Measurements from ENCODE around the gene FNIP2.
"Not testable (repeated sequence)": the region's sequence is repeated elsewhere in the genome, so short reads cannot be mapped to it uniquely, and the experiment has no call there.

Gene FNIP2

GRCh38 chr4:158875455-158875854 is 106.6 kb downstream of the FNIP2 start:
- H2AFZ ChIP-seq (ENCODE audit: low read length), result no peak overlapping the region
- H3K4me2 ChIP-seq (ENCODE audit: low read depth, low read length, poor library complexity, severe bottlenecking), result no peak overlapping the region
- no peaks in the 10 kb centered on the region for H3K79me2 ChIP-seq (ENCODE audit: insufficient read depth, low read length)
- peaks cover 21% of the 10 kb centered on the region for H3K4me1 ChIP-seq (ENCODE audit: insufficient read depth, low read length, poor library complexity, severe bottlenecking)
- H3K36me3 ChIP-seq (ENCODE audit: insufficient read depth, low read length), result peaks cover 26% of the 10 kb centered on the region
- TF ChIP-seq CTCF (conservative IDR thresholded peaks at IDR 0.05; ENCODE audit: low read length) (no peak), EZH2phosphoT487 (IDR thresholded peaks at IDR 0.05; ENCODE audit: borderline replicate concordance) (no peak)
- no peaks in the 10 kb centered on the region for H3F3A ChIP-seq (ENCODE audit: low read depth)
- no peaks in the 10 kb centered on the region for H3K27me3 ChIP-seq (ENCODE audit: insufficient read depth, low read length, poor library complexity, severe bottlenecking)
- H3K9me2 ChIP-seq (replicated peaks; ENCODE audit: low read depth, low read length), result no peaks in the 10 kb centered on the region
- no peak overlapping the region for H3K4me3 ChIP-seq (ENCODE audit: low read length, poor library complexity, severe bottlenecking)
- H4K20me1 ChIP-seq (ENCODE audit: insufficient read depth, low read length, poor library complexity, severe bottlenecking), result no peaks in the 10 kb centered on the region
- H3K9ac ChIP-seq (ENCODE audit: low read depth, low read length, poor library complexity, severe bottlenecking), result no peak overlapping the region
- no peaks in the 10 kb centered on the region for H3K9me3 ChIP-seq (ENCODE audit: insufficient read depth, low read depth, low read length)

- H3F3A ChIP-seq (ENCODE audit: low read depth), result no peaks in the 10 kb centered on the region
- no peaks in the 10 kb centered on the region for H3K27me3 ChIP-seq (ENCODE audit: insufficient read depth, low read length, poor library complexity, severe bottlenecking)
- H3K79me2 ChIP-seq (ENCODE audit: insufficient read depth, low read length), result no peaks in the 10 kb centered on the region
- peaks cover 26% of the 10 kb centered on the region for H3K36me3 ChIP-seq (ENCODE audit: insufficient read depth, low read length)
- no peak overlapping the region for H2AFZ ChIP-seq (ENCODE audit: low read length)
- H3K4me1 ChIP-seq (ENCODE audit: insufficient read depth, low read length, poor library complexity, severe bottlenecking), result peaks cover 11% of the 10 kb centered on the region
- no peak overlapping the region for H3K4me2 ChIP-seq (ENCODE audit: low read depth, low read length, poor library complexity, severe bottlenecking)
- no peaks in the 10 kb centered on the region for H3K9me2 ChIP-seq (replicated peaks; ENCODE audit: low read depth, low read length)
- no peaks in the 10 kb centered on the region for H4K20me1 ChIP-seq (ENCODE audit: insufficient read depth, low read length, poor library complexity, severe bottlenecking)
- H3K9ac ChIP-seq (ENCODE audit: low read depth, low read length, poor library complexity, severe bottlenecking), result no peak overlapping the region
- no peaks in the 10 kb centered on the region for H3K9me3 ChIP-seq (ENCODE audit: insufficient read depth, low read depth, low read length)
- TF ChIP-seq EZH2phosphoT487 (IDR thresholded peaks at IDR 0.05; ENCODE audit: borderline replicate concordance) (no peak), CTCF (conservative IDR thresholded peaks at IDR 0.05; ENCODE audit: low read length) (no peak)
- no peak overlapping the region for H3K4me3 ChIP-seq (ENCODE audit: low read length, poor library complexity, severe bottlenecking)
Observed at GRCh38 chr4:158877069-158877468, 108.2 kb downstream of the FNIP2 start.

- not testable (repeated sequence) for H3K27me3 ChIP-seq (ENCODE audit: insufficient read depth, low read length, poor library complexity, severe bottlenecking); H3K4me3 ChIP-seq (ENCODE audit: low read length, poor library complexity, severe bottlenecking); H2AFZ ChIP-seq (ENCODE audit: low read length); H3K9me3 ChIP-seq (ENCODE audit: insufficient read depth, low read depth, low read length); H3K79me2 ChIP-seq (ENCODE audit: insufficient read depth, low read length); H3F3A ChIP-seq (ENCODE audit: low read depth); H3K9me2 ChIP-seq (replicated peaks; ENCODE audit: low read depth, low read length); H3K4me1 ChIP-seq (ENCODE audit: insufficient read depth, low read length, poor library complexity, severe bottlenecking); H3K4me2 ChIP-seq (ENCODE audit: low read depth, low read length, poor library complexity, severe bottlenecking); H4K20me1 ChIP-seq (ENCODE audit: insufficient read depth, low read length, poor library complexity, severe bottlenecking); H3K9ac ChIP-seq (ENCODE audit: low read depth, low read length, poor library complexity, severe bottlenecking)
- H3K36me3 ChIP-seq (ENCODE audit: insufficient read depth, low read length), result peaks cover 27% of the 10 kb centered on the region
Observed at GRCh38 chr4:158882142-158882541, 113.3 kb downstream of the FNIP2 start.

- no peaks in the 10 kb centered on the region for H3K9me3 ChIP-seq (ENCODE audit: insufficient read depth, low read depth, low read length)
- no peak overlapping the region for H3K4me3 ChIP-seq (ENCODE audit: low read length, poor library complexity, severe bottlenecking)
- no peaks in the 10 kb centered on the region for H3K27me3 ChIP-seq (ENCODE audit: insufficient read depth, low read length, poor library complexity, severe bottlenecking)
- H3K79me2 ChIP-seq (ENCODE audit: insufficient read depth, low read length), result no peaks in the 10 kb centered on the region
- peaks cover 16% of the 10 kb centered on the region; the same call in 1 of the 2 replicates for H3K36me3 ChIP-seq (ENCODE audit: insufficient read depth, low read length)
- H3K9ac ChIP-seq (ENCODE audit: low read depth, low read length, poor library complexity, severe bottlenecking), result no peak overlapping the region
- no peak for TF ChIP-seq CTCF (conservative IDR thresholded peaks at IDR 0.05; ENCODE audit: low read length)
- H3K4me1 ChIP-seq (ENCODE audit: insufficient read depth, low read length, poor library complexity, severe bottlenecking), result no peaks in the 10 kb centered on the region
- no peaks in the 10 kb centered on the region for H3K9me2 ChIP-seq (replicated peaks; ENCODE audit: low read depth, low read length)
- no peak overlapping the region for H2AFZ ChIP-seq (ENCODE audit: low read length)
- H4K20me1 ChIP-seq (ENCODE audit: insufficient read depth, low read length, poor library complexity, severe bottlenecking), result no peaks in the 10 kb centered on the region
- H3K4me2 ChIP-seq (ENCODE audit: low read depth, low read length, poor library complexity, severe bottlenecking), result no peak overlapping the region
- no peaks in the 10 kb centered on the region for H3F3A ChIP-seq (ENCODE audit: low read depth)
Observed at GRCh38 chr4:158884280-158884679, 115.5 kb downstream of the FNIP2 start.
